ENCODE data around the gene RUVBL1. TPM values are rescaled to one million over a fixed set of nuclear protein-coding genes. Genes with fewer than 3 reads are reported as not detected.
A peak's percentile ranks its signal among the peaks of the same experiment; 100 is the strongest.

Gene RUVBL1
- total RNA-seq, 2 donors from 2014 or later = 16.1 to 48.2 TPM

DNA sequence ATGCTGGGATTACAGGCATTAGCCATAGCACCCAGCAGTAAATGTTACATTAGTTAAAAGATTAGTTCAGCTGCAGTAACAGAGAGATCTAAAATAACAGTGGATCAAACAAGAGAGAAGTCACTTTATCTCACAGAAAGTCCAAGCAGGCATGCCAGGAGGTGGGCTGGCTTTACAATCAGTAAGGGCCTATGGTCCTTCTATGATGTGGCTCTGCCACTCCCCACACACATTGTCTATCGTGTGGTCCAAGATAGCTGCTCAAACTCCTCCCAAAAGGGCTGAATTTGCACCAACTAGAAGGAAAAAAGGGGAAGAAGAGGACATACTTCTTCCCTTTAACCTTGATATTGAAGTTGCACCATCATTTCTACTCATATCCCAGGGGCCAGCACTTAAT lies 4.6 kb upstream of the RUVBL1 start:
- no peak overlapping the region for H3K9ac ChIP-seq (ENCODE audit: low read depth in 2 of 2, low read length in 2 of 2)
- no peak for DNase-seq
- H3K4me1 ChIP-seq = no peaks in the 10 kb centered on the region
- H3K4me3 ChIP-seq = no peak overlapping the region
- no peaks in the 10 kb centered on the region for H3K27me3 ChIP-seq
- intact Hi-C loops (cut with DNase I) = loop anchor here (10.0 kb wide), 1 partner anchor 53 kb away; no protein-coding TSS in a partner anchor
- H3K9me3 ChIP-seq = no peaks in the 10 kb centered on the region
- TF ChIP-seq, protein P1, sequence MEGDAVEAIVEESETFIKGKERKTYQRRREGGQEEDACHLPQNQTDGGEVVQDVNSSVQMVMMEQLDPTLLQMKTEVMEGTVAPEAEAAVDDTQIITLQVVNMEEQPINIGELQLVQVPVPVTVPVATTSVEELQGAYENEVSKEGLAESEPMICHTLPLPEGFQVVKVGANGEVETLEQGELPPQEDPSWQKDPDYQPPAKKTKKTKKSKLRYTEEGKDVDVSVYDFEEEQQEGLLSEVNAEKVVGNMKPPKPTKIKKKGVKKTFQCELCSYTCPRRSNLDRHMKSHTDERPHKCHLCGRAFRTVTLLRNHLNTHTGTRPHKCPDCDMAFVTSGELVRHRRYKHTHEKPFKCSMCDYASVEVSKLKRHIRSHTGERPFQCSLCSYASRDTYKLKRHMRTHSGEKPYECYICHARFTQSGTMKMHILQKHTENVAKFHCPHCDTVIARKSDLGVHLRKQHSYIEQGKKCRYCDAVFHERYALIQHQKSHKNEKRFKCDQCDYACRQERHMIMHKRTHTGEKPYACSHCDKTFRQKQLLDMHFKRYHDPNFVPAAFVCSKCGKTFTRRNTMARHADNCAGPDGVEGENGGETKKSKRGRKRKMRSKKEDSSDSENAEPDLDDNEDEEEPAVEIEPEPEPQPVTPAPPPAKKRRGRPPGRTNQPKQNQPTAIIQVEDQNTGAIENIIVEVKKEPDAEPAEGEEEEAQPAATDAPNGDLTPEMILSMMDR (IDR thresholded peaks at IDR 0.05) = no peak
- H3K27ac ChIP-seq = no peak overlapping the region
- H3K36me3 ChIP-seq = no peaks in the 10 kb centered on the region

DNA sequence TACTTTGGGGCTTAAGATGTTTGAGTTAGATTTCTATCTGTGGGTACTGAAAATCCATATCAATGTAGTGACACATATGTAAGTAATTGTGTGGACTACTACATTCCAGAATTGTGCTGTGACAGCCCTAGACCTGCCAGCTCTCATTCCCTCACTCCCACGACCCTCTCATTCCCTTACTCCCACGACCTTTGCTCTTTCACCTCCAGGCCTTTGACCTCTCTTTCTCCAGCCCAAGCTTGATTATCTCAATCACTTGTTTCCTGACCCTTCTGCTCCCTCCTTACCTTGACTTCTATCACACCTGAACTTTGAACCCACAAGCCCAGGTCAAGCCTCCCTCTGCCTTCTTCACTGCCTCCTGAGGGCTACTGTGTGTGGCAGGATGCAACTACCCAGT lies 3.6 kb upstream of the RUVBL1 start:
- TF ChIP-seq, protein P1 (IDR thresholded peaks at IDR 0.05) = no peak
- no peak overlapping the region for H3K27ac ChIP-seq

DNA sequence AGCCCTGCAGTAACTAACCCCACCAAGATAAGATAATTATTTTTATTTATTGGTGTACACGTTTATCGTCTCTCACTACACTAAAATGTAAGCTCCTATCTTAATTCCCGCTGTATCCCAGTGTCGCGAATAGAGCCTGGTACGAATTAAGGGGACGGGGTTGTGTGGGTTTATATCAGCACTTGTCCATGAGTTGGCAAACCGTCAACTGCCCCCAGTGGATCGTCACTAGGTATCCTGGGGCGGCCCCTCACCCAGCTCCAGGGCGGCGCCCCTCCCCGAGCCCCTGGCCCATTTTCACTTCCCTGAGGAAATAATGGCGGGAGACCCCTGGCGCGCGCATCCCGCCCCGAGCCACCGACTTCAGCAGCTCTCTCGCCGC lies 465 bp downstream of the RUVBL1 start:
- TF ChIP-seq, protein P1 (IDR thresholded peaks at IDR 0.05) = no peak
- Histone ChIP-seq H3K9me3 (no peaks in the 10 kb centered on the region), H3K4me1 (no peaks in the 10 kb centered on the region), H3K4me3 (peak overlapping the region; percentile 95), H3K36me3 (no peaks in the 10 kb centered on the region), H3K27ac (peak overlapping the region; percentile 38), H3K27me3 (no peaks in the 10 kb centered on the region), H3K9ac (ENCODE audit: low read depth in 2 of 2, low read length in 2 of 2) (peak overlapping the region; percentile 74 to 78)
- DNase-seq = no peak
- intact Hi-C loops (cut with DNase I) = loop anchor here (2.0 to 10.0 kb wide), 2 partner anchors 30 to 48 kb away; partner anchors contain the start of gene EEFSEC

More for the DNA sequence above, 3.6 kb upstream of the RUVBL1 start:
- Histone ChIP-seq H3K4me1 (no peaks in the 10 kb centered on the region), H3K4me3 (no peak overlapping the region), H3K9ac (ENCODE audit: low read depth in 2 of 2, low read length in 2 of 2) (no peak overlapping the region), H3K27me3 (no peaks in the 10 kb centered on the region), H3K36me3 (no peaks in the 10 kb centered on the region), H3K9me3 (no peaks in the 10 kb centered on the region)
- intact Hi-C loops (cut with DNase I) = loop anchor here (10.0 kb wide), 1 partner anchor 52 kb away; no protein-coding TSS in a partner anchor
- DNase-seq = no peak

DNA sequence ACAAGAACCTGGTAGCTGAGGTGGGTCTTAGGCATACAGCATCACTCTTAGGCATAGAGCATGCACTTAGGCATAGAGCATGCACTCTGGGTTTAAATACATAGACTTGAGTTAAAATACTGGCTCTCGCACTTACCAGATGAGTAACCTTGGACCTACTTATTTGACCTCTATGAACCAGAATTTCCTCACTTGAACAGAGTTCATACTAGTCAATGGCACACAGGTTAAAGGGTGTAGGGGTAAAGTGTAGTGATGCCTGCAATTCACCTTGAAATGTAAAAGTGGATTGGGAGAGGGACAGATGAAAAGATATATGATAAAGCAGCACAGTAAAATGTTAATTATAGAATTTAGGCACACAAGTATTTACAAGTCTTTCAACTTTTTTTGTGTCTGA lies 1.6 kb downstream of the RUVBL1 start:
- no peak overlapping the region for H3K4me3 ChIP-seq
- intact Hi-C loops (cut with DNase I) = loop anchor here (2.0 to 10.0 kb wide), 2 partner anchors 31 to 47 kb away; partner anchors contain the start of gene EEFSEC

DNA sequence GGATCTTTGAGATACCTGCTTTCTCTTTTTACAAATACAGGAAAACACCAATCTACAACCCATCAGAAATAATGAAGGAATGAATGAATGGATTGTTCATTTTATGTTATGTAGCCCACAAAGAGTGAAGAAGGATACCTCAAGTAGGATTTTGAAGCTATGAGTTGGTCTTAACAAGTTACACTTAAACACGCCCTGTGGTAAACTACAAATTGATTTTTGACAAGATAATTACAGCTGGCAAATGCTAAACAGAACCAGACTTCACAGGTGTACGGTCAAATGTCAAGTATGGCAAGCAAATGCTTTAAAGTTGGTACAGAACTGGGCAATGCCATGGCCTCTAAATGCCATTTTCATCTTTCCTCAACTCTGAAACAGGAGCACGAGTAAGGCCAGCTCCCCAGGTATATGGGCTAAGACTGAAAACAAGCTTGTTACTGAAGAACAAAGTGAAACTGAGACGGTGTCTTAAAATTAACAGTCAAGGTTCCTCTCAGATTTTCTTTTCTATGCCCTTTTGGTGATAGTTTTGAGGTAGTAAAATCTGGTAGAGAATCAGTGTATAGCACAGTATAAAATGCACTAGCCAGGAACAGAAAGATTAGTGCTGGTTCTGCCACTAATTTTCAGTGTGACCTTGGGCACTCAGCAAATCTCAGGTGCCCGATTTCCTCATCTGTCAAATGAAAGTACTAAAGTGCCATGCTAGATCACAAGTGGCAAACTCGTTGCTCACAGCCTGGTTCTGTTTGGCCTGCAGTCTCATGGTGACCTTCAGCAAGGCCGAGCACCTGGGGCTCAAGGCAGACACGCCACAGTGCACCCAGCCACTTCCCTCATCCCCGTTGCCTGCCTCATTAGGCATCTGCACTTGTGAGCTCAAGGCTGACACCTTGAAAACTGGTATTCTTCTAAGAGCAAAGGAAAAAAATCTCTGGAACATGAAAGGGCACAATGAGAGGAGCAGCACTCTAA lies 9.5 kb downstream of the RUVBL1 start:
- no peak for DNase-seq
- H3K4me3 ChIP-seq = no peak overlapping the region
- no peaks in the 10 kb centered on the region for H3K9me3 ChIP-seq
- no peaks in the 10 kb centered on the region for H3K4me1 ChIP-seq
- H3K9ac ChIP-seq (ENCODE audit: low read depth in 2 of 2, low read length in 2 of 2) = no peak overlapping the region
- intact Hi-C loops (cut with DNase I) = no loop called here
- no peaks in the 10 kb centered on the region for H3K27me3 ChIP-seq
- TF ChIP-seq, protein P1 (IDR thresholded peaks at IDR 0.05) = no peak
- H3K27ac ChIP-seq = no peak overlapping the region
- H3K36me3 ChIP-seq = no peaks in the 10 kb centered on the region

More for the DNA sequence above, 1.6 kb downstream of the RUVBL1 start:
- H3K9ac ChIP-seq (ENCODE audit: low read depth in 2 of 2, low read length in 2 of 2) = no peak overlapping the region
- no peaks in the 10 kb centered on the region for H3K27me3 ChIP-seq
- no peaks in the 10 kb centered on the region for H3K4me1 ChIP-seq
- no peak overlapping the region for H3K27ac ChIP-seq
- no peaks in the 10 kb centered on the region for H3K36me3 ChIP-seq
- no peaks in the 10 kb centered on the region for H3K9me3 ChIP-seq
- DNase-seq = no peak
- TF ChIP-seq, protein P1 (IDR thresholded peaks at IDR 0.05) = no peak
